KOPT-K1 (cell line): ENCODE data around the gene NRCAM.

Experiments
- H3K27ac ChIP-seq: fragments of 200-600 bp; sonication (generic); 2 replicates; pipeline ENCODE4 v1.5.1; 2016; ENCODE audit warnings: antibody characterized with exemption, mild to moderate bottlenecking, low read depth, low read length; ENCODE audit not compliant: poor library complexity, severe bottlenecking
- H3K36me3 ChIP-seq: fragments of 200-600 bp; sonication (generic); 2 replicates; pipeline ENCODE4 v1.5.1; 2017; ENCODE audit warnings: antibody characterized with exemption, mild to moderate bottlenecking, low read length, moderate library complexity; ENCODE audit not compliant: insufficient read depth
- H3K9me3 ChIP-seq: fragments of 200-600 bp; sonication (generic); 2 replicates; pipeline ENCODE4 v1.5.1; 2017; ENCODE audit warnings: antibody characterized with exemption, low read length, mild to moderate bottlenecking; ENCODE audit not compliant: insufficient read depth, poor library complexity, severe bottlenecking

NRCAM gene

GRCh38 chr7:108135446-108136190 is 320.6 kb downstream of the NRCAM start:
- H3K36me3 ChIP-seq, result no peaks in the 10 kb centered on the region
- no peak overlapping the region for H3K27ac ChIP-seq

GRCh38 chr7:108134486-108134885 is 321.8 kb downstream of the NRCAM start:
- Histone ChIP-seq H3K9me3 (no peaks in the 10 kb centered on the region), H3K36me3 (no peaks in the 10 kb centered on the region), H3K27ac (no peak overlapping the region)

More at GRCh38 chr7:108135446-108136190, 320.6 kb downstream of the NRCAM start:
- H3K9me3 ChIP-seq, result no peaks in the 10 kb centered on the region

DNA sequence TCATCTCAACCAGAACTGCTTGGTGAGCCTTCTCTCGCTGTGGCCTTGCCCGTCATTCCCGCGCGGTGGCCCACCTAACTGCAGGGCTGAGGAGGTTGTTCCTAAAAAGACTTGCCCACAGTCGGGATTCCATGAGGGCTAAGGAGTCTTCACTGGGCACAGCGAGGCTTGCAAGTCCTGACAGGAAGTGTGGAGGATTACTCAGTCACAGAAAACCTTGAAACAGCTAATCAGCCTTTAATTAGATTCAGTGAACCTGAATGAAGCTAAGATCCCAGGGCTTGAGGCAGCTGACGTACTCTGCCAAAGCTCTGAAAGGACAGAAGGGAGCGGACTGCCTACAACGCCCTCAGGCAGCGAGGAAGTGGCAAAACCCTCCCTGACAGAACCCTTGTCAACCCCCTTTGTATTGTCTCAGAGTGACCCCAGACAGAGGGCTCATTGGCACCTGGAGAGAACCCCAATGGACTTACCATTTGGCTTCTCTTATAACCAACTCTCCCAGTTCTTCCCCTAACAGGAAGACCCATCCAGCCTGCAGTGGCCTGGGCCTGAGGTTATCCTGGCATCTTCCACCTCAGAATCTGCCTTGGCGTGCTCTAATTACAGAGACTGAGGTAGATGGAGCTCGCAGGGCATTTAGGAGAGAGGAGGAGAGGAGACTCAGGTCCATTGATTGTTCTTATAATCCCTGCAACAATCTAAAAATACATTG is 323.5 kb downstream of the NRCAM start:
- H3K9me3 ChIP-seq, result no peaks in the 10 kb centered on the region
- H3K36me3 ChIP-seq, result no peaks in the 10 kb centered on the region
- no peak overlapping the region for H3K27ac ChIP-seq

- Histone ChIP-seq H3K36me3 (no peaks in the 10 kb centered on the region), H3K9me3 (no peaks in the 10 kb centered on the region), H3K27ac (no peak within 1 kb of the TSS)
Measured at GRCh38 chr7:108130261-108130660, 326.0 kb downstream of the NRCAM start, which contains the start of gene LAMB4. LAMB4 (minus strand) TSS chr7:108130361; CDS start chr7:108123164, 7,197 bp downstream.

- H3K27ac ChIP-seq, result no peak overlapping the region
- no peaks in the 10 kb centered on the region for H3K9me3 ChIP-seq
Measured at GRCh38 chr7:108129018-108129965, 326.9 kb downstream of the NRCAM start.

GRCh38 chr7:108128514-108128913 is 327.7 kb downstream of the NRCAM start:
- H3K27ac ChIP-seq, result no peak overlapping the region
- H3K9me3 ChIP-seq, result no peaks in the 10 kb centered on the region
- no peaks in the 10 kb centered on the region for H3K36me3 ChIP-seq

More at GRCh38 chr7:108129018-108129965, 326.9 kb downstream of the NRCAM start:
- H3K36me3 ChIP-seq, result no peaks in the 10 kb centered on the region

GRCh38 chr7:108127461-108127860 is 328.8 kb downstream of the NRCAM start:
- Histone ChIP-seq H3K27ac (no peak overlapping the region), H3K9me3 (no peaks in the 10 kb centered on the region), H3K36me3 (no peaks in the 10 kb centered on the region)

GRCh38 chr7:108124820-108125219 is 331.4 kb downstream of the NRCAM start:
- H3K36me3 ChIP-seq, result no peaks in the 10 kb centered on the region
- no peak overlapping the region for H3K27ac ChIP-seq
- H3K9me3 ChIP-seq, result no peaks in the 10 kb centered on the region

- no peak overlapping the region for H3K27ac ChIP-seq
- H3K9me3 ChIP-seq, result no peaks in the 10 kb centered on the region
Measured at GRCh38 chr7:108122181-108122580, 334.1 kb downstream of the NRCAM start.

GRCh38 chr7:108120933-108121332 is 335.3 kb downstream of the NRCAM start:
- no peak overlapping the region for H3K27ac ChIP-seq
- no peaks in the 10 kb centered on the region for H3K36me3 ChIP-seq
- no peaks in the 10 kb centered on the region for H3K9me3 ChIP-seq

More at GRCh38 chr7:108122181-108122580, 334.1 kb downstream of the NRCAM start:
- no peaks in the 10 kb centered on the region for H3K36me3 ChIP-seq

- H3K27ac ChIP-seq, result no peak overlapping the region
- H3K36me3 ChIP-seq, result no peaks in the 10 kb centered on the region
- H3K9me3 ChIP-seq, result no peaks in the 10 kb centered on the region
Measured at GRCh38 chr7:108120196-108120595, 336.0 kb downstream of the NRCAM start.

- no peaks in the 10 kb centered on the region for H3K36me3 ChIP-seq
- H3K27ac ChIP-seq, result no peak overlapping the region
- no peaks in the 10 kb centered on the region for H3K9me3 ChIP-seq
Measured at GRCh38 chr7:108118959-108119358, 337.3 kb downstream of the NRCAM start.

- H3K36me3 ChIP-seq, result no peaks in the 10 kb centered on the region
- no peak overlapping the region for H3K27ac ChIP-seq
- no peaks in the 10 kb centered on the region for H3K9me3 ChIP-seq
Measured at GRCh38 chr7:108114117-108114841, 342.0 kb downstream of the NRCAM start.

GRCh38 chr7:108112683-108113082 is 343.6 kb downstream of the NRCAM start:
- Histone ChIP-seq H3K36me3 (no peaks in the 10 kb centered on the region), H3K9me3 (no peaks in the 10 kb centered on the region), H3K27ac (no peak overlapping the region)
